Stimulated activated CD8-positive, alpha-beta memory T cell treated with anti-CD3 and anti-CD28 coated beads, Interleukin-12 subunit alpha, Interleukin-12 subunit beta, amount 100 ng/mL, for 24 hours (primary cell): Measurements from ENCODE around the gene BNC2.
"Not testable (repeated sequence)": the region's sequence is repeated elsewhere in the genome, so short reads cannot be mapped to it uniquely, and the experiment has no call there.

ENCODE experiments used
- DNase-seq: peaks from one replicate; pipeline ENCODE4 v3.0.0-alpha.2; 2020; ENCODE audit errors: extremely low read depth

The BNC2 gene

DNA sequence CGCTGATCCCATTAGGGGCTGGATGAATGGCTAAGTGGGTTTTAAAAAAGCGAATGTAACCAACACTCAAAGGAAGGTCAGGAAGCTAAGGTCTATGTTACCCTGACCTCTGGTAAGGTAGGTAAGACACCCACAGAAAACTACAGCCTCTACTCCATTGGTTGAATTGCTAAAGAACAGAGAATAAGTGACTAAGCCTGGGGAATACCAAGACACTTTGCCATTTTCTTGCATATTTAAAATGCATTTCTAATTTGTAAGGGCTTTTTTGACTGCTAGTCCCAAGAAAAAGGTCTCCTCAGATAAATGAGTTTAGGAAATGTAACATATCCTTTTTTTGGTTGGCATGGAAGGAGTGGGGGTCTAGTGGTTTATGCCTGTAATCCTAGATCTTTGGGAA lies 368.7 kb downstream of the BNC2 start:
- DNase-seq = no peak

DNA sequence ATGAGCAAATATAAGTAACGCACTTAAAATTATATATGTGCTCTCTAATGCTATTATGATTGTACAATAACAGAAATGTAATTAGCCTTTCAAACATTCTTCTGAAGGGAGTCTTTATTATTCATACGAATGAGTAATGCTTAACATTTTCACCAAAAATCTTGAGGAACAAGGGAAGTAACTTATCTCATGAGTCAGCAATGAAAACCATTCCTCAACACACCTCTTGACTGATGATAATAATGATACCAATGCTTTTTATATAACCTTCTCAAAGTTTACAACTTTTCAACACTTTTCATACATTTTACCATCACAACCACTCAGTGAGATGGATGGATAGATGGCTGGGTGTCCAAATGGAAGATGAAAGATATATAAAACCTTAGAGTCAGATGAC lies 369.3 kb downstream of the BNC2 start:
- no peak for DNase-seq

DNA sequence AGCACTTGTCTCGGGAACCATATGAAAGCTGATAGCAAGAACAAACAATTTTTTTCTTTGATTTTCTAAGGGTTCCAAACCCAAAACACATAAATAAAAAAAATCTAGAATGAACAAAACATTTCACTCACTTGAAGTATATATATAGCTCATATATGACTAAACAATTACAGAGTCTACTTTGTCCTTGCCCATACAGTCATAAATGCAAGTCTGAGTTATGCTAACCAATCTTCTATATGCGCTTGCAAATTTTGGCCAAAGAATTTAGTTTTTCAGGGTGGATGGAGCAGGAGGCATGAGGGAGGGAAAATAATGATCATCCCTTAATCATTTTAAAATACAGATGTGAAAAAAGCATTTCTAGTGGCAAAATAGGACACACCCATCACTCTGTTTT lies 370.1 kb downstream of the BNC2 start:
- no peak for DNase-seq

DNA sequence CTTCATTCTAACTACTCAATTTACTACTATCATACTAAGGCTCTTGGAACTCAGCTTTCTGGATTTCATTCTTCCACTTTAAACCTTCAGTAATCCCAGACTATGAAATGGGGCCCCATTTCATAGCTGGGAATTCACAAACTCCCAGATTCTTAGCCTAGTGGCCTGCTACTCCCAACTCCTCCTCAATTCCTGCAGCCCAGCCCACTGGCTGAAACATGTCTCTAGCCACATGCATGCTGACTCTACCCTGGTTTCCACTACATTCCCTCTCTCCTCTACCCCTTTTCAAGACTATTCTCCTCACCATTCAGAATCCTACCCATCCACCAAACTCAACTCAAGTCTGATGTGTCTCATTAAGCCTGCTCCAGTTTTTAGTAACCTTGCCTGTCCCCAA lies 370.6 kb downstream of the BNC2 start:
- DNase-seq = no peak

DNA sequence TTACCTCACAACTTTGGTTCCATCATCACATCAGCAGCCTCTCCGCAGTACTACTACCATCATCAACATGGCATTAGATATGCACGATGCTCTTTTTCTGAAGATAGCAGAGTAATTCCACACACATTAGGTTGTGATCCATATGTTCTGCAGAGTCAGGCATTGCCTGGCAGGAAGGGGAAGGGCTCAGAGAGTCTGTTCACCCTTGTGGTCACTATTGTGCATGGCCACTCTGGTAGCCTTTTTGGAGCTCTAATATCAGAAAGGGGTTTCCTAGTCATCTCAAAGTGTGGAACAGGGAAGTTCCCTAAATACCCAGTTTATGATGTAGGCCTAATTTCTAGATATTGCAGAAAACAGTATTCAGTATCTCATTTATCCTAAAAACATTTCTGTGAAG lies 373.6 kb downstream of the BNC2 start:
- DNase-seq = no peak

DNA sequence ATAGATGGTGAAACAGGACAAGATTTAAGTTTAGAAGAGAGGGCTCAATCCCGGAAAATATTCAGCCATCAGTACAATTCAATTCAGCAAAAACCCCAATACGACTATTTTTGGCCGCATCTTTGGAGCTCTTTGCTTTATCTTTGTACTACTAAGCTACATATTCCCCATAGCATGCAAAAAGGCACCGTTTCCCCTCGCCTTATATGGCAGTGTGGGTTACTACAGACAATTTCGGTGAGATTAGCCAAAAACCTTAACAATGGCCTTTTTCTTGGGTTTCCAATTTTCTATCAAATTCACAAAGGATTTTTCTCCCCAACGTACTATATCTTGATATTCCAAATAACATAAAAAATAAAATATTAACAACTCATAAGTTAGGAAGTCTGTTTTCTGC lies 382.6 kb downstream of the BNC2 start:
- DNase-seq = no peak

DNA sequence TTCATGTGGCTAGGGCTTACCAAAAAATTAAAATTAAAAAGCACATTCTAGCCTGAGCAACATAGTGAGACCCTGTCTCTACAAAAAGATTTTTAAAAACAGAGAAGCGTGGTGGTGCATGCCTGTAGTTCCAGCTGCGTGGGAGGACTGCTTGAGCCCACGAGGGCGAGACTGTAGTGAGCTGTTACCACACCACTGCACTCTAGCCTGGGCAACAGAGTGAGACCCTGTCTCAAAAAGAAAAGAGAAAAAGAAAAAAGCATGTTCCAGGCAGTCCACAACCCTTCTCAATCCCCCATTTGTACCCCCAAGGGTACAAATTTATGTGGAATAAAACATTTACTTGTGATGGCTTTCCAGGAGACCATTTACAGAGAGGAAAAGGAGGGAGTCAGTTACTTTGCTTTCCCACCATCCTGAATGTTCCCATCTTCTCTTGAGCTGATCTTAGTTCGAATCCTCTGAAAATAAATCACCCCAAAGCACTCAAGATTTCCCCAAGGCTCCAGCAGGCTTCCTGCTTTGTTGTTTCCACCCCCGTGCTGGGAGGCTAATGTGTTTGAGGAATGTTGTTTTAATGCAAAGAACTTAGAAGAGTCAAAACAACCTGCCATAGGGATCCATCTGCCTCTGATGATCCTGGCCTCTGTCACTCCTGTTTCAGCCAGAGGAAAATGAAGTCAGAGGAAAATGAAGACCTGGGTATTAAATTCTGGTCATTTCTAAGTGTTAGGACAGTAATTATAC lies 384.7 kb downstream of the BNC2 start:
- DNase-seq = no peak

DNA sequence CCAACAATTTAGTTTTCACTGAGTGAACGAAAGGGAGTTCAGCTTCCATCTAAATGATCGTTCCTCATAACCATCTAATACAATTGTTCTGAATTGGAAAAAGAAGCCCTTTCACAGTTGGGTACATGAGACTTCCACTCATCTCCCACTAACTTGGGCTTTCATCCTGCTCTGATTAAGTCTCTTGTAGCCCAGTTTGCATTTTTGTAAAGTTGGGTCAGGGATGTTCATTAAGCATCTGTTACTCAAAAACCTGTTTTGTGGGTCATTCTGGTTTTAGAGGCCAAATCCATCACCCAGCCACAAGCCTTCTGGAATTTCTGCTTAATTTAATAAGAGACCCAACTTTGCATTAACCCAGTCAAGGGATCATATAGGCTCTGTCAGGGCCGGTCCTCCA lies 385.3 kb downstream of the BNC2 start:
- no peak for DNase-seq

DNA sequence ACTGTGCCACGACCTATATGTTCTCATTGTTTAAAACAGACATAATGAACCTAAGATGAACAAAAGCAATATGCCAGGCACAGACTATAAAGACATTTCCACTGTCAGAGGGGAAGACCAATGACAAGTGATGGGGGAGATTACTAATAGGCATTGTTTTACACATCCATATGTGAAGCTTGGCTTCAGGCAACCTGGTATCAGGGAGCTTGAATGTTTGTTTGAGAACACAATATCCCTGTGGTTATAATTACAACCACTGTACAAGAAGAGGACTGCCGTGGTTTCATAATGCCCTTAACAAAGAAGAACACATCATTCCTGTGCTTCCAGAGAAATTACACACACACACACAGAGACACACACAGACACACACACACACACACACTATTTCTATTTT lies 385.7 kb downstream of the BNC2 start:
- DNase-seq = no peak

DNA sequence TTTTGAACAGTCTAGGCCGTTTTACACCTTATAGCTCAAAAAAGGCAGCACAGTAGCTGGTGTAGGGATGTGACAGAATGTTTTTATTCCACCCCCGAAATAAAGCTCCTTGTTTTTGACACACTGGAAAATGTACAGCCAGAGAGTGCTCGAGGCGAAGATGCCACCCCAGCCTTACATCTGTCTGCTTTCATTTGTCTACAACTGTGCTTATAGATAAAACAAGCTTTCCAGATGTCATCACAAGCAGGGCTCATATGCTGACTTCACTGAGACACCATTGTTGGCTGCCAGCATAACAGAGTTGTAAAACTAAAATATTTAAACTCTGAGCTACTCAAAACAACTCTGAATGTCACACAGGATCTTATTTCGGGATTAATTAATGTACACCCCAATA lies 386.3 kb downstream of the BNC2 start:
- no peak for DNase-seq

DNA sequence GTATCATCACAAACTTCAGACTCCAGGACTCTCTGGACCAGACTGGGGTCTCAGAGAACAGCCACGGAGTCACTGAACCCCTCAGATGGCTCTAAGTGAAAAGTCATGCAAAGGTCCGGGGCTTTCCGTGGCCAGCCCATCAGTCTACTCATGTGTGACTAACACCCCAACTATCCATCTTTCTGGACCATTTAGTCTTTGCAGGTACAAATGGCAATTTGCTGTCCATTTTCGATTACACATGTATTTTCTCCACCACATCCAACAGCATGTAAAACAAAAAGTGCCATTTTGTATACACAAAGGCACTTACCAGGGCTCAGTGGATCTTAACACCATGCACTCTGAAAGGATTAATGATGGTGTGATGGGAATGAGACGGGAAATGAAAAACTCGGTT lies 387.7 kb downstream of the BNC2 start:
- no peak for DNase-seq

DNA sequence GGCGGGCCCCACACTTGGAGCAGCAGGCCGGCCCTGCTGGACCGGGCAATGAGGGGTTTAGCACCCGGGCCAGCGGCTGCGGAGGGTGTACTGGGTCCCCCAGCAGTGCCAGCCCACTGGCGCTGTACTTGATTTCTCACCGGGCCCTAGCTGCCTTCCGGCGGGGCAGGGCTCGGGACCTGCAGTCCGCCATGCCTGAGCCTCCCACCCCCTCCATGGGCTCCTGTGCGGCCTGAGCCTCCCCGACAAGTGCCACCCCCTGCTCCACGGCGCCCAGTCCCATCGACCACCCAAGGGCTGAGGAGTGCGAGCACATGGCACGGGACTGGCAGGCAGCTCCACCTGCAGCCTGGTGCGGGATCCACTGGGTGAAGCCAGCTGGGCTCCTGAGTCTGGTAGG lies 389.9 kb downstream of the BNC2 start:
- not testable (repeated sequence) for DNase-seq

DNA sequence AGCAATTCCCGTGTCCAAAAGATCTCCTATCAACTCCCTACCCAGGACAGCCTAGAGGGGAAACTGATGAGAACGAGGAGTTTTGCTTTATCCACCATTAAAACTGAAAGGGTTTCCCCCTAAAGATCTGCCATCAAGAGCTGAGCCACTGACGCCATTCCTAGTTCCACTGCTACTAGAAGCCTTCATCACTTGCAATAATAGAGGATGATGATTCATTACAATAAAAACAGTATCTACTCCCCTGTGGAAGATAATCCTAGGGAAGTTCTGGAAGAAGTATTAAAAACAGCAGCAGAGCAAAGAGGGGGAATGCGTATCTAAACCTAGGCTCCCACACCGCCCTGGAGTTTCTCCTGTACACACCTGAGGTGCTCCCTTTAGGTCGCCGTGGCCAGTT lies 394.5 kb downstream of the BNC2 start:
- DNase-seq = no peak

DNA sequence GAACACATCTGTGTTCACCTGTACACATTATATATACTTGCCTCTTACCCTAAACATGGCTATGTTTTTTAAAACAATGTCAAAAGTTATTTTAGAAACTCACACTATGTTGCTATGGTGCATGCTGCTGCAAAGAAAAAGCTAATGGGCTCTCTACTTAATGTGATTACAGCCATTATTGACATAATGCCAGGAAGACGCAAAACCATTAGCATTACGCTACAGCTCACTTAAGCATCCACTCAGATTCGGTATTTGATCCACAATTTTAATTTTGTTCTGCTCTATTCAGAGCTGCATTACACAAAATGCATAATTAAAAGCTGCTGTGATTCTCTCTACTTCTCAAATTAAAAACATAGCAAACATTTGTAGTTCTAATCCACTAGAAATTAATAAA lies 395.2 kb downstream of the BNC2 start:
- no peak for DNase-seq

DNA sequence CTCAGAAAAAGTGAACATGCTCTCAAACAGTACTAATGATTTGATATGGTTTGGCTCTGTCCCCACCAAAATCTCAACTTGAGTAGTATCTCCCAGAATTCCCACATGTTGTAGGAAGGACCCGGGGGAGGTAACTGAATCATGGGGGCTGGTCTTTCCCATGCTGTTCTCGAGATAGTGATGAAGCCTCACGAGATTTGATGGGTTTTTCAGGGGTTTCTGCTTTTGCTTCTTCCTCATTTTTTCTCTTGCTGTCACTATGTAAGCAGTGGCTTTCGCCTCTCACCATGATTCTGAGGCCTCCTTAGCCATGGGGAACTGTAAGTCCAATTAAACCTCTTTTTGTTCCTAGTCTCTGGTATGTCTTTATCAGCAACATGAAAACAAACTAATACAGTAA lies 401.3 kb downstream of the BNC2 start:
- DNase-seq = no peak

DNA sequence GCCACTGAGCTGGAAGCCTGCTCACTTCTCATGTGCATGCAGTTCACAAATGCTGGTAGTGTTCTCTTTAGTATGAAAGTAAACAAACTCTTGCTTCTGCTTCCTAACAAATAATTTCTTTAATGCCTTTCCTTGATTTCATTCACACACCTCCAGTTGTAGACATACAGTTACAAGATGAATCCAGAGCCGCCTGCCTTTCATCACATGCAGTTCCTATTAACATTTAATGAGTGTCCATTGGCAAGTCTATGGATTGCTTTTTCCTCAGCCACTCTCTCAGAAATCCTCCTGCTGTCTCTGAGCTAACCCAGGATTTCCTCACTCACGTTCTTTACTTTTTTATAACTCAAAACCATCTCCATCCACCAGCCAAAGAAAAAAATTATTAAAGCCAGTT lies 408.6 kb downstream of the BNC2 start:
- no peak for DNase-seq

DNA sequence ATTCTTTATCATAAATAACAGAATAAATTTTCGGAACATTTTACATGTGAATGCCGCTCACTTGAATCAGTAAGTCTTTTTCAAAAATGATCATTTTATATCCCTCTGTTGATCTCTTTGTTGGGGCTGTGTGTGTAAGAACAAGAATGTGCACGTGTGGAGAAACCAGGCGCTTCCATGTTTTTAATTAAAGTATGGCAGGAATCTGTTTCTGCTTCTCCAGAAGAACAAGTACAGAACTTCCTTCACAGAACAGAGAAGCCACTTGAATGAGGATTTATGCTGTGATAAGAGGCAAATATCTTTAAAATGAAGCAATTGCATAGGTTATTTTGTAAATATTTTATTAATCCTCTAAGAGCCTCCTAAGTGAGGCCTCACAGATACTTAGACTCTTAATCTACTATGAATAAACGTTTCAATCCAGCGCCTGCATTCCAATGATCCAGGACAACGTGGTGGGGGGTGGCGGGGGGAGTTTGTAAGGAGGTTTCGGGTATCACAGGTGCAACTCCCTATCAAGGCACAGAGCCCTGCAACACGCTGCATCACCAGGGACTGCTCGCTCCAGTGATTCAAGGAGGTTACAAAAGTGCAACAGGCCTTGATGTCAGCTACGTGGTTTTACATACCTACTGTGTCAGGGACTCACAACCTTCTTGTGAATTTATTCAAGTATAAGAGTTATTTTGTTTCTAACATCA lies 409.2 kb downstream of the BNC2 start:
- DNase-seq = no peak

DNA sequence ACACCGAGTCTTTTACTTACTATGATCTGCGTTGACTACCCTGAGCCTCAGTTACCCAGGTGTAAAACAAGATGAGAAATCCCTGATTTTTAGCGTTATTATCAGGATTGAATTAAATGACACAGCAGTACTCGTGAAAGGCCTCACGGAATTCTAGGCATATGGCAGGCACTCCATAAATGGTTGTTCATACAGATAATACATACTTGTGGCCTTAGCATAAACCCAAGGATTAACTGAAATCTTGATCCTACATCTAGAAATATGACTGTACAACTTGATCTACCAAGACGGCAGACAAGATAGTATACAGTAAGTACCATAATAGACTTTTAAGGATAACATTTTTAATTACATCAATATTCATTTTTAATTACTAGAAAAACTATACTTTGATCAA lies 409.8 kb downstream of the BNC2 start:
- no peak for DNase-seq

DNA sequence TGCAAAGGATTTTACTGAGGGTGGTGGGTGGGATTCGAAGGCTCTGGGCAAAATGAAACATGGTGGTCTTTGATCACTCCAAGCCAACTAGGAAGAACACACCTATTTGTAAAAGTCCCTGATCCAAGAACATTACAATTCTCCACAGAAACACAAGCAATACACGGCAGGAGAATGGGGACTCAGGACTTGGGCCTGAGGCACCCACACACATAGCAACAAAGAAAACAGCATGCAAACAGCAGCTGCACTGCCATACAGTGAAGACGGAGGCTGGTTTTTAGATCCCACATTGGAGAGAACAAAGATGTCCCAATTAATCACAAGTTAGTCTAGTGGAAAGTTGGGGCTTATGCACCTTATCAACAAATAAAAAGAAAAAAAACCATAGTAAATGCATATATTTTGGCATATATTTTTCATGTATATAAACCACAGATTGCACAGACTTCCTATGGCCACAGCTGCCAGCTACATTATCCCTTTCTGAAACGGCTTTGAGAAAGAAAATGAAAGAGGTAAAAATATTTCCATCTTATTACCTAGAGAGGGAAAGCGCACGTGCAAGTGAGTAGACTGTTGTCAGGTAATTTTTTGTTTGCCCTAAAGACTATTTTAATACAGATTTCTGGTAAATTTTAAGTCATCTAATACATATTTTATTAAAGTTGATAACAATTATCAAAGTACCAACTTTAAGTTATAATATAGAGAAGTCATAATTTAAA lies 410.9 kb downstream of the BNC2 start:
- no peak for DNase-seq

DNA sequence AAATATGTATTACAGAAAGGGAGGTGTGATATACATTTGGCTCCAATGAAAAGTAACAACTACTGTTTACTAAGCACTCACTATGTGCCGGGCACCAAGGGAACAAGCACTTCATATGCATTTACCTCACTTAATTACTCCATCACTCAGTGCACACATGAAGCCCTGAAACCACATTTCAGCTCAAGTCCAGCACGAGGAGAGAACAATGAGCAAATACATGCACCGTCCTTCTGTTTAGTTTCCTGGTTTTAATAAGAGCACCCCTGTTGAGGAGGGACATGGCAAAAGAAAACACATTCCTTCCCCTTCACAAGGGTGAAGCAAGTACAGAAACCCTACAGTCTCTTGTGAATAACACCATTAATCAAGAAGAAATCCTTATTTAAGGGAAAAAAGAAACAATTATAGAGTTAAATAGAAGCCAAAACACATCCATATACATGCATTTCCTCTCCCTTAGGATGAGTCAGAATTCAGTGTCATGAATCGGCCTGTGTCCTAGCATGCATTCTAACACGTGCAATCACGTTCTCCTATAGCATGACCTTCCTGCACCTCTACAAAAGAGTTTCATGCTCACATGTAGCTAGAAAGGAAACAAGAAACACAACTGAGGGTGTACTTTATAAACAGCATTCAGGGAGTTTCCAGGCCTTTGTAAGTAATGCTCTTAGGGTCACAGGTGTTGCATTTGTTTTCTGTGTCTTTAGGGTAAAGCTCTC lies 411.6 kb downstream of the BNC2 start:
- DNase-seq = no peak

DNA sequence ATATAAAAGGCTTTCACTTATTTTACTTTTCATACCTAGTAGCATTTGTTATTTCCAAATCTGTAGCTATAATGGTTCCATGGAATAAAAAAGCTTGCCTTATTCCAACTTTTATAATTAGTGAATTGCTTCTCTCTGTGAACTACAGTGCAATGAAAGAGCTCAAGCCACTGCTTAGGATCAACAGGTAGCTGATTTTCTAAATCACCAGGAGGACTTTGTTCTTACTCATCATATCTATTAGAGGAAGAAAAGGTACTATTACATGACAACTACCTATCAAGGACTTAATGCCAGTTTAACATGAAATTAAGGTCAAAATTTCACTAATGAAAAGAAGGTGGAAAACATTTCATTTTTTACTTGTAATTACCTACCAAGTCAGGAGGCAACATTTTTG lies 414.6 kb downstream of the BNC2 start:
- DNase-seq = no peak

DNA sequence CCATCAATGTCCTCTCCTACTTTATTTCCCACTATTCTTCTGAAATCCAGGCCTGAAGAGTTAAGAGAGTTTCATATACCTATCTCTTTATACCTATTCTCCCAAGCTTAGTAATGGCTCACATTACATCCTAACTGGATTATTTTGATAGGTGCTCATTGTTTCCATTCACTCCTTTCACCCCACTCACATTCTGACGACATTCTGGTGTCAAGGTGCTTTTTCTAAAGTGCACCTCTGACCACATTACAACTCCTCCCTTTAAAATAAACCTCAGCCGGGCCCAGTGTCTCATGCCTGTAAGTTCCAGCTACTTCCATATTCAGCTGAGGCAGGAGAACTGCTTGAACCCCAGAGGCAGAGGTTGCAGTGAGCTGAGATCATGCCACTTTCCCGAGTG lies 417.1 kb downstream of the BNC2 start:
- DNase-seq = no peak
